GM19395 (cell line): Measurements from ENCODE around the gene GPR37L1.
"Not testable (repeated sequence)": the region's sequence is repeated elsewhere in the genome, so short reads cannot be mapped to it uniquely, and the experiment has no call there.

Experiments
- ATAC-seq: cut with Tn5 transposase; IDR thresholded peaks from one replicate; pipeline ENCODE4 v1.9.1; 2021; ENCODE audit warnings: mild to moderate bottlenecking, moderate library complexity; ENCODE audit not compliant: unreplicated experiment

GPR37L1 gene

GRCh38 chr1:202107801-202108731 lies 14.7 kb upstream of the GPR37L1 start:
- no peak for ATAC-seq

- no peak for ATAC-seq
These were observed 11.7 kb upstream of the GPR37L1 start for GRCh38 chr1:202110977-202111376.

DNA sequence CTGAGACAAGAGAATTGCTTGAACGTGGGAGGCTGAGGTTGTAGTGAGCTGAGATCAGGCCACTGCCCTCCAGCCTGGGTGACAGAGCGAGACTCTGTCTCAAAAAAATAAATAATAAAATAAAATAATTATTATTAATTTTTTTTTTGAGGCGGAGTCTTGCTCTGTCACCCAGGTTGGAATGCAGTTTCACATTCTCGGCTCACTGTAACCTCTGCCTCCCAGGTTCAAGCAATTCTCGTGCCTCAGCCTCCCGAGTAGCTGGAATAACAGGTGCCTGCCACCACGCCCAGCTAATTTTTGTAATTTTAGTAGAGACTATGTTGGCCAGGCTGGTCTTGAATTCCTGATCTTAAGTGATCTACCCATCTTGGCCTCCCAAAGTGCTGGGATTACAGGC lies 11.1 kb upstream of the GPR37L1 start:
- not testable (repeated sequence) for ATAC-seq

- ATAC-seq, result no peak
These were observed 9.6 kb upstream of the GPR37L1 start for GRCh38 chr1:202112859-202113689.

DNA sequence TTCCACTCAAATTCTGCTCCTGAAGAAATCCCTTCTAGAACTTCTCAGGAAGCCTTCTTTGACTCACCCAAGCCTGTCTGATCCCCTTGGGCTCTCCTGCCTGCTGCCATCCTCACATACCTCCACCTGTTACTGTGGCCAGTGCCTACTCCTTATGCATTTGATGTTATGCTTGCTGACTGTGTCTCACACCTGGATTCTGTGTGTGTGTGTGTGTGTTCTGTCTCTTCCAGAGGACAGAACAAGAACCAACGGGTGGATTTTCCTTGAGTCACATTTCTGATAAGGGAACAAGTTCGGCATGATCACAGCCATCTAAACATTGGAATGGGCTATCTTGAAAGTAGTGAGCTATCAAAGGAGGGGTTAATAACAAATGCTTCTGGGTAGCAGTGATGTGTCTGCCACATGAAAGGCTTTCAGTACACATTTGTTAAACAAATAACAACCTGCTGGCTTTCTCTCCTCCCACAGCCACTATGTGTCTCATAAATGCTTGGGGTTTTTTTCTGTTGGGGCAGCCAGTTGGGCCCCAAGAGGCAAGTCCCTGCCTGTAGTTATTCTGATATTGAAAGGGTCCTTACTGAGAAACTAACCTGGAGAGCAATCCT lies 8.9 kb upstream of the GPR37L1 start:
- no peak for ATAC-seq

DNA sequence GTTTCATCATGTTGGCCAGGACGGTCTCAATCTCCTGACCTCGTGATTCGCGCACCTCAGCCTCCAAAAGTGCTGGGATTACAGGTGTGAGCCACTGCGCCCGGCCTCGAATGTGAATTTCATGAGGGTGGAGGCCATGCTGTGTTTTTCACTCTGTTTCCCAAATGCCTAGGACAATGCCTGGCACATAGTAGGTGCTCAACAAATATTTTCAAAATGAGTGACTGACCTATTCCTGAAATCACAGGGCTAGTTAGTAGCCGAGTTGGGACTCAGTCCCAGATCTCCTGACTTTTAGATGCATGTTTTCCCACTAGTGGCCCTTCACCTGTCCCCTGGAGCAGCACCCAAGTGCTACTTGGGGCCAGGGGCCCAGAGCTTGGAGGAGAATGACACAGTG lies 6.4 kb upstream of the GPR37L1 start:
- ATAC-seq, result no peak

GRCh38 chr1:202117898-202118371 lies 4.8 kb upstream of the GPR37L1 start:
- no peak for ATAC-seq

- ATAC-seq, result no peak
These were observed 1.7 kb upstream of the GPR37L1 start for GRCh38 chr1:202121006-202121405.

DNA sequence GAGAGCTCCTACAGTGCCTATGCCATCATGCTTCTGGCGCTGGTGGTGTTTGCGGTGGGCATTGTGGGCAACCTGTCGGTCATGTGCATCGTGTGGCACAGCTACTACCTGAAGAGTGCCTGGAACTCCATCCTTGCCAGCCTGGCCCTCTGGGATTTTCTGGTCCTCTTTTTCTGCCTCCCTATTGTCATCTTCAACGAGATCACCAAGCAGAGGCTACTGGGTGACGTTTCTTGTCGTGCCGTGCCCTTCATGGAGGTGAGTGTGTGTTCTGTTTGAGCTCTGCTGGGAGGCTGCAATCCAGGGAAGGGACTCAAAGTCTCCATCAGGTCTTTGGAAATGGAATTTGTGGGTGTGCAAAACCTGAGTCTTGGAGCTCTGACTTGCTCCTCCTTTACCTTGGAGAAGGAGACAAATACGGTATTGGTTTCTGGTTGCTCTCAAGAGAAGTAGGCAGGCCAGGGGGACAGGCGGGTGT lies 658 bp downstream of the GPR37L1 start:
- no peak for ATAC-seq

DNA sequence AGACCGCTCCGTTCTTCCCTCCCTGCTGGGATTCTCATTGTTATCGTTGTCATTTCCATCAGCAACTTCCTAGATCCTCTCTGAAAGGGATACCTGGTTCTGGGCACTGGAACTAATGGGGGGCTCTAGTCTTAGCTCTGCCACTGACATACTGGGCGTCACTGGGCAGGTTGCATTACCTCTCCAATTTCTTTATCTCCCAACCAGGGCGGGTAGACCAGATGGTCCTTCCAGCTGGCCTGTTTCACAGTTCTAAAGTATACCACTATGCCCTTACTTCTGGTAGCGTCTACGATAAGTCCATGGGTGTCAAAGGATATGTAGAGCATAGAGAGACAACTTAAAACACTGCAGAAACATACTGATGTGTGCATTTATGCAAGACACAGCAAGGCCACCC lies 1.4 kb downstream of the GPR37L1 start:
- ATAC-seq, result no peak

DNA sequence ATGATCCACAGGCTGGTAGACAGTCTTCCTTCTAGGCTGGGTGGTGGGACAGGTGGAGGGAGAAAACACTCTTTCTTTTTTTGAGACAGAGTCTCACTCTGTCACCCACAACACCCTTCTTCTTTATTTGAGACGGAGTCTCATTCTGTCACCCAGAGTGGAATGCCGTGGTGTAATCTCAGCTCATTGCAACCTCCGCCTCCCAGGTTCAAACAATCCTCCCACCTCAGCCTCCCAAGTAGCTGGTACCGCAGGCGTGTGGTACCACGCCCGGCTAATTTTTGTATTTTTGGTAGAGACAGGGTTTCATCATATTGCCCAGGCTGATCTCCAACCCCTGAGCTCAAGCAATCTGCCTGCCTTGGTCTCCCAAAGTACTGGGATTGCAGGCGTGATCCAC lies 2.9 kb downstream of the GPR37L1 start:
- ATAC-seq, result no peak

- ATAC-seq, result no peak
These were observed 3.7 kb downstream of the GPR37L1 start for GRCh38 chr1:202126426-202126825.

GRCh38 chr1:202127061-202127460 lies 4.3 kb downstream of the GPR37L1 start:
- ATAC-seq, result no peak

- ATAC-seq, result no peak
These were observed 5.3 kb downstream of the GPR37L1 start for GRCh38 chr1:202127836-202128622.

- no peak for ATAC-seq
These were observed 7.0 kb downstream of the GPR37L1 start for GRCh38 chr1:202129453-202130296.

GRCh38 chr1:202130297-202130721 lies 7.6 kb downstream of the GPR37L1 start:
- no peak for ATAC-seq

DNA sequence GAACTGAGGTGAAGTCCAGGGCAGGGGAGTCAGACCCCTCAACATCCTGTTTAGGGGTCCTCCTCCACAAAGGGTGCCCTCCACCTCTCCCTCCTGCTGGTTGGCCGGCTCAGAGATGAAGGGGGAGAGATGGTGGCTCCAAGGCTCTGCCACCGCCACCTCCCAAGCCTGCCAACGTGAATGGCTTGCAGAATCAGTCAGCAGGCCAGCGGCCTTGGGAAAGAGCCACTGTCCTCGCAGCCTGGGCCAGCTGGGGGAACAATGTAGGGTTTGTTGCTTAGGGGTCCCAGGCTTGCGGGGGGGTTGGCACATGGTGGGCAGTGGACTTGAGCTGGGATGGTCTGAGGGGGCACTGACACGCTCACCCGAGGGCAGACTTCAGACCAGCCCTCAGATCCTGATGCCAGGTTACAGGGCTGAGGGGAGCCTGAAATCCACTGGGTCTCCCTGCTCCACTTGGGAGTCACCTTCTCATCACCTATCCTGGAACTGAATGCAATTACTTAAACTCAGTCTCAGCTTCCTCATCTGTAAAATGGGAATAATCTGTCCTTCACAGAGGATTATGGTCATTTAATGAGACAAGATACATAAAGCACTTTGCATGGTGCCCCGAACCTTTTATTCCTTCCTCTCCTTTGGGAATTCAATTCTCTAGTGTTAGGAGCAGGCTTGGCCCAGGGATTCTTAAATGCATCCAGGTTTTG lies 8.3 kb downstream of the GPR37L1 start:
- no peak for ATAC-seq

DNA sequence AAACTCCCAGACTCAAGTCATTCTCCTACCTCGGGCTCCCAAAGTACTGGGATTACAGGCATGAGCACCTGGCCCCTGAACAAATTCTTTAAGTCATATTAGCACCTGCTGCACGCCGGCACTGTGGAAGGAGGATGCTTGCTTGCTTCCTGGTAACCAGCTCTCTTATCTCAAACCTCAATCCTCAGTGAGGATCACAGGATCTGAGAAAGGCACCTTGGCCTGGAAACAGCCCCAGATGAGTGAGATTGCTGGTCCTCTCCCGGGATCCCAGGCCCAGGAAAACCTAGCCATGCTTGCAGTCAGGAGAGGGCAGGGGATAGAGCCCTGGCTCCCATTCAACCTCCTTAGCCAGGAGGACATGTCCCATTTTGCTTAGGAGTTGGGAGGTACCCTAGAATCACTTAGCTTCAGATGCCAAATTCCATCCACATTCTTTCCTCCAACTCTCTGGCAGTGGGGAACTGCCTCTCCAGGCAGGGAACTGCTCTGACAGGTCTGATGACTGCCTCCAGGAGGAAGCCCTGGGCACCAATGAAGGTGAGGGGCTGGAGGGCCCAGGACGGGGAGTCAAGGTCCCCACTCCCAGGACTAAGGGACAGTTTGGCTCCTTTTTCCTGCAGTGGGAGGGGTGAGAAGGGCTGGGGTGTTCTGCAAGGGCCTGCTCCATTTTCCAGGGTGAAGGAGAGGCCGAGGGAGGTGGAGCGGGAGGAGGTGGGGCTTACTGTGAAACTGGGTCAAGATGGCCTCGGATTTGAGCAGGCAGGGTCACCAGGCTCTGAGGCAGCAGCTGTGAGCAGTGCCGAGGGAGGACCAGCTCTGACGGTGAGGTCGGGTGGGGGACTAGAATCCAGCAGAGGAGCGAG lies 9.5 kb downstream of the GPR37L1 start:
- ATAC-seq, result no peak
